WERI-Rb-1 (cell line): Measurements from ENCODE around the gene HOXC4.

ENCODE experiments used
- DNase-seq: peaks from one replicate; pipeline ENCODE4 v3.0.0-alpha.2; 2020
- H3K27ac ChIP-seq: fragments of 250-450 bp; sonication (Bioruptor Pico); 2 replicates; pipeline ENCODE4 v1.5.1; 2020; ENCODE audit warnings: mild to moderate bottlenecking, moderate library complexity
- H3K27me3 ChIP-seq: fragments of 250-450 bp; sonication (Bioruptor Pico); 2 replicates; pipeline ENCODE4 v1.5.1; 2021; ENCODE audit warnings: mild to moderate bottlenecking, low read depth, moderate library complexity; ENCODE audit not compliant: insufficient read depth, severe bottlenecking
- H3K36me3 ChIP-seq: fragments of 250-450 bp; sonication (Bioruptor Pico); 2 replicates; pipeline ENCODE4 v1.5.1; 2020; ENCODE audit warnings: mild to moderate bottlenecking, moderate library complexity
- H3K4me3 ChIP-seq: 2 replicates; pipeline ENCODE4 v1.5.1; 2011; ENCODE audit warnings: low read depth, mild to moderate bottlenecking, control low read depth, low read length
- H3K9me3 ChIP-seq: fragments of 250-450 bp; sonication (Bioruptor Pico); 2 replicates; pipeline ENCODE4 v1.5.1; 2021; ENCODE audit warnings: mild to moderate bottlenecking, moderate library complexity; ENCODE audit not compliant: severe bottlenecking
- CTCF ChIP-seq: IDR thresholded peaks from 2 replicates; pipeline ENCODE4 v1.5.1; 2011; ENCODE audit warnings: low read depth, mild to moderate bottlenecking, control low read depth, inconsistent platforms, low read length

HOXC4 gene

GRCh38 chr12:54010972-54011664 lies 42.5 kb upstream of the HOXC4 start:
- no peak for TF ChIP-seq CTCF
- Histone ChIP-seq H3K9me3 (no peaks in the 10 kb centered on the region), H3K4me3 (peak overlapping the region; percentile 82), H3K27ac (peak overlapping the region; percentile 92), H3K27me3 (no peaks in the 10 kb centered on the region), H3K36me3 (no peaks in the 10 kb centered on the region)
- DNase-seq, result no peak

- Histone ChIP-seq H3K36me3 (no peaks in the 10 kb centered on the region), H3K4me3 (peak overlapping the region; percentile 82), H3K27ac (peak overlapping the region; percentile 92), H3K27me3 (no peaks in the 10 kb centered on the region), H3K9me3 (no peaks in the 10 kb centered on the region)
- no peak for DNase-seq
- TF ChIP-seq CTCF, result no peak
Observed at GRCh38 chr12:54011665-54012532, 41.7 kb upstream of the HOXC4 start.

DNA sequence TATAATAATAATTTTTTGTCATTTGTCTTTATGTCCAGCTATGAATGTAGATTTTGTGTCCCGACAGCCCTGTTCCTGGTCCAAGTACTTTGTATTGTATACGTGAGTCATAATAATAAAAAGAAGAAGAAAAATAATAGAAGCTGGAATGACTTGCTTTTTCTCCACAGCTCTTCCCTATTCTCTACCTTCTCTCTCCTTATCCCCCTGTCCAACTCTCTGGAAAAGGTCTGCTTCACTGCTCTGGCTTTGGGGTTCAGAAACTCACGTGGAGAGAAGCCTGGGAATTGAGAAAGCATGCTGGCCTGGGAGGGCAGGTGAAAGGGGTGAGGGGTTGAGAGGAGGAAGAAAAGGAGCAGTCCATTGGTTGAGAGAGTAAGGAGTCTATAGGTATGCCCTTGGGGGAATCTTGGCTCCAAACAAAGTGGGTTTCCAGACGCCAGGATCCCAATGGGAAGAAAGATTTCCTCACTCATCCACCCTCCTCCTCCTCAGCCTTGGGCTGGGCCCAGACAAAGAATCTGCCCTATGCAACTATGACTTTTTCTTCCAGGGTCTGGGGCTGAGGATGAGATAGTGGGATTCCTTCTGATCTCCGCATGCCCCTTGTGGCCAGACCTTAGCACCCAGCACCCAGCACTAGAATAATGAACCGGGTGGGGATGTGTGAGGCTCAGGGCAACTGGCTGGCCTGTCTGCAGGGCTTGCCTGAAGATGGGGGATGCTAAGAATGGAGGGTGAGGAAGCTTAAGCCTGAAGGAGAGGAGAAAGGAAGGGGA lies 40.8 kb upstream of the HOXC4 start:
- Histone ChIP-seq H3K27me3 (no peaks in the 10 kb centered on the region), H3K27ac (peak overlapping the region; percentile 35)
- DNase-seq, result no peak

DNA sequence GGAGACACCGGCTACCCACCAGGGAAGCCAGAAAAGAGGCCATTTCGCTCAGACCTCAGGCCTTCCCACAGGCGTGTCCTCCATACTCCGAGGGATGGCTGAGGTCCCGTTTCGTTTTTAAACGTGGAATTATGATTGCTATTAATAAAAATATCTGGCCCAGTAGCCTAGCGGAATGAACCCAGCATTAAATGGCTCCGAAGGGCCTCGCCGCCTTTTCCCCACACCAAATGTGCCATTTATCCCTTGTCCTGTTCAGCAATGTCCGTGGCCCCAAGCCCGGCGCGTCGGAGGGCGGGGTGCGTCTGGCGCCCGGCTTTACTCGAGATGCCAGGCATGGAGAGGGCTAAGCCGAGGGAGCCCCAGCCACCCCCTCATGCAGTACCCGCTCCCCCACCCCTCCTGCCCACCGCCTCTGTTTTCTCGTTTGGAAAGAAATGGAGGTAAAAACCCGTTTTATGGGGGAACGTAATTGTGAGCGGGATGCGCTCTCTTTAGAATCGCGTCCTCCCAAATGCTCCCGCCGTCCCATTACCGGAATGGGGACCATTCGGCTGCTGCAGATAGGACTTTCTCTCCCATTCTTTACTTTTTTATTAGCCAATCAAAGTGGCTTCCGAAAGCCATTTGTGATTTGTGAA lies 39.1 kb upstream of the HOXC4 start:
- Histone ChIP-seq H3K4me3 (no peak overlapping the region), H3K27ac (peak overlapping the region; percentile 60), H3K27me3 (no peaks in the 10 kb centered on the region), H3K9me3 (no peaks in the 10 kb centered on the region), H3K36me3 (no peaks in the 10 kb centered on the region)
- DNase-seq, result no peak
- no peak for TF ChIP-seq CTCF

More for the DNA sequence above, 40.8 kb upstream of the HOXC4 start:
- peak; percentile 39; the same call in 1 of the 2 replicates for TF ChIP-seq CTCF
- no peak overlapping the region for H3K4me3 ChIP-seq
- H3K36me3 ChIP-seq, result no peaks in the 10 kb centered on the region
- no peaks in the 10 kb centered on the region for H3K9me3 ChIP-seq
